Heart left ventricle (tissue), 16 donors: ENCODE measurements around the gene SUSD1. TPM values are rescaled to one million over a fixed set of nuclear protein-coding genes. Genes with fewer than 3 reads are reported as not detected.

Source experiments
- ATAC-seq, 4 donors: fragments of 200-7000 bp; cut with Tn5 transposase; one replicate each; pipeline ENCODE4 v1.9.1; 2020 to 2022; ENCODE audit warnings: moderate library complexity in 4 of 4, mild to moderate bottlenecking in 3 of 4, moderate number of reproducible peaks in 1 of 4
- DNase-seq, 5 donors: peaks; one replicate each; pipeline ENCODE4 v3.0.0-alpha.2; 2020
- H3K27ac ChIP-seq, 12 donors: fragments of 200-600 bp; sonication (generic) in 4 of 12; one replicate each; pipeline versions ENCODE4 v1.5.0 to v1.8.0; 2016 to 2022; ENCODE audit warnings: mild to moderate bottlenecking in 2 of 12
- H3K27me3 ChIP-seq, 9 donors: fragments of 200-600 bp; sonication (generic) in 2 of 9; one replicate each; pipeline versions ENCODE4 v1.5.1 to v1.8.0; 2016 to 2022; ENCODE audit warnings: mild to moderate bottlenecking in 3 of 9
- H3K36me3 ChIP-seq, 9 donors: fragments of 200-600 bp; sonication (generic) in 2 of 9; one replicate each; pipeline versions ENCODE4 v1.5.0 to v1.8.0; 2018 to 2022; ENCODE audit warnings: mild to moderate bottlenecking in 2 of 9
- H3K4me1 ChIP-seq, 12 donors: fragments of 200-600 bp; sonication (generic) in 4 of 12; one replicate each; pipeline versions ENCODE4 v1.5.0 to v1.8.0; 2016 to 2022; ENCODE audit warnings: mild to moderate bottlenecking in 3 of 12
- H3K4me3 ChIP-seq, 12 donors: fragments of 200-600 bp; sonication (generic) in 4 of 12; one replicate each; pipeline versions ENCODE4 v1.5.0 to v1.8.0; 2017 to 2022; ENCODE audit warnings: mild to moderate bottlenecking in 9 of 12, moderate library complexity in 4 of 12
- H3K9me3 ChIP-seq, 12 donors: fragments of 200-600 bp; sonication (generic) in 4 of 12; one replicate each; pipeline versions ENCODE4 v1.5.0 to v1.8.0; 2016 to 2022; ENCODE audit warnings: mild to moderate bottlenecking in 1 of 12
- POLR2A ChIP-seq, 2 donors: fragments of 450-650 bp; IDR thresholded peaks; one replicate each; pipeline ENCODE4 v1.6.1; 2017; ENCODE audit warnings: antibody characterized with exemption in 2 of 2, mild to moderate bottlenecking in 2 of 2, moderate library complexity in 2 of 2
- WGBS, 4 donors: extraction: QIAGEN DNeasy Blood & Tissue Kit in 2 of 4; methylation state at CpG; one replicate each; pipeline versions ENCODE4 v1.1.5 to v1.1.7; 2013 to 2018; 5-methylcytosine and 5-hydroxymethylcytosine counted together
- intact Hi-C, 10 donors: fragments of 100-400 bp; cut with DNase I; formaldehyde crosslinking; loops; one replicate each; pipeline versions ENCODE4 v1.11.1 to v1.14.2; 2022
- polyA plus RNA-seq, 2 donors: library from polyadenylated mRNA; stranded (reverse); fragments of 200-250 nt; gene quantifications; one replicate each; pipeline ENCODE4 v1.2.3, GENCODE V29; 2013
- total RNA-seq, 9 donors: library from RNA; depleted of rRNA in 2 of 9; stranded (reverse); fragments of >200 nt in 2 of 9; fragmentation: NEBNext Ultra II Directional in 3 of 9; extraction: Animal tissue kit (Norgen Biotek cat#: 25700) in 3 of 9; gene quantifications; one replicate each; pipeline versions ENCODE4 v1.1.0 to v1.2.4, GENCODE V29; 2016 to 2023
- TF ChIP-seq, protein P1 (sequence below), 12 donors: fragments of 200-600 bp; sonication (generic) in 4 of 12; IDR thresholded peaks; one replicate each; pipeline versions ENCODE4 v1.5.0 to v1.8.0; 2018 to 2022; ENCODE audit warnings: antibody characterized with exemption in 12 of 12, mild to moderate bottlenecking in 5 of 12
- donor health status: ischemic (EF 13 %, LVEDD 7.1; RV severe dilation, severe dysfunction).
- donor health status: healthy with polysubstance abuse.
- donor health status: DM: no; HTN: yes; CAD: no.
- donor health status: DM: no; HTN: no; CAD: no.
- donor health status: ischemic (EF 25% LVEDD 6.9; RV normal size, moderate dysfunction).
- donor health status: ischemic (EF 25% LVEDD 5.7; RV mildly dilated, moderate dysfunction).
- donor health status: healthy.
- donor health status: DM: yes; HTN: yes; CAD: no.
- donor health status: ischemic (EF 35%, LVEDD 5.7; RV mildly dilated, moderate dysfunction).
- donor health status: nonischemic (EF 11% LVEDD 7.7; RV severe dilation, severe dysfunction).
- donor health status: DM: yes; HTN: yes; CAD: no.
- donor health status: PGD.
- donor health status: ischemic (EF 29% LVEDD 5.4; RV normal size, mild dysfunction).
- donor health status: nonischemic (EF 23%, LVEDD 6.1; RV moderate dilation, normal function).

The SUSD1 gene
- total and polyA plus RNA-seq, 11 donors, result 1.0 to 22.7 (median 6.0) TPM

GRCh38 chr9:112170968-112171367 is 4.1 kb downstream of the SUSD1 start:
- intact Hi-C loops, result loop anchor here in 4 of 10 donors (5.0 to 10.0 kb wide), 4 partner anchors 64 to 164 kb away; partner anchors contain the start of gene PTBP3 (in 2 of the 4)
- no peak for TF ChIP-seq POLR2A (IDR thresholded peaks at IDR 0.05)
- TF ChIP-seq, protein P1, sequence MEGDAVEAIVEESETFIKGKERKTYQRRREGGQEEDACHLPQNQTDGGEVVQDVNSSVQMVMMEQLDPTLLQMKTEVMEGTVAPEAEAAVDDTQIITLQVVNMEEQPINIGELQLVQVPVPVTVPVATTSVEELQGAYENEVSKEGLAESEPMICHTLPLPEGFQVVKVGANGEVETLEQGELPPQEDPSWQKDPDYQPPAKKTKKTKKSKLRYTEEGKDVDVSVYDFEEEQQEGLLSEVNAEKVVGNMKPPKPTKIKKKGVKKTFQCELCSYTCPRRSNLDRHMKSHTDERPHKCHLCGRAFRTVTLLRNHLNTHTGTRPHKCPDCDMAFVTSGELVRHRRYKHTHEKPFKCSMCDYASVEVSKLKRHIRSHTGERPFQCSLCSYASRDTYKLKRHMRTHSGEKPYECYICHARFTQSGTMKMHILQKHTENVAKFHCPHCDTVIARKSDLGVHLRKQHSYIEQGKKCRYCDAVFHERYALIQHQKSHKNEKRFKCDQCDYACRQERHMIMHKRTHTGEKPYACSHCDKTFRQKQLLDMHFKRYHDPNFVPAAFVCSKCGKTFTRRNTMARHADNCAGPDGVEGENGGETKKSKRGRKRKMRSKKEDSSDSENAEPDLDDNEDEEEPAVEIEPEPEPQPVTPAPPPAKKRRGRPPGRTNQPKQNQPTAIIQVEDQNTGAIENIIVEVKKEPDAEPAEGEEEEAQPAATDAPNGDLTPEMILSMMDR (IDR thresholded peaks at IDR 0.05), result no peak
- 82 to 94% (median 91%) methylated on average over 5 of the region's 5 CpGs for WGBS, 4 donors
- ATAC-seq, result no peak
- DNase-seq, result no peak
- peaks cover 0 to 45% (median 9%) of the 10 kb centered on the region in 12 donors for H3K4me1 ChIP-seq
- H3K9me3 ChIP-seq, result no peaks in the 10 kb centered on the region
- no peak overlapping the region for H3K4me3 ChIP-seq
- no peak overlapping the region for H3K27ac ChIP-seq
- H3K27me3 ChIP-seq, result no peaks in the 10 kb centered on the region
- no peaks in the 10 kb centered on the region for H3K36me3 ChIP-seq

- TF ChIP-seq, protein P1 (IDR thresholded peaks at IDR 0.05), result no peak
- no peak for TF ChIP-seq POLR2A (IDR thresholded peaks at IDR 0.05)
- 70 to 85% (median 83%) methylated on average over 4 of the region's 4 CpGs for WGBS, 4 donors
- Histone ChIP-seq H3K4me3 (no peak overlapping the region), H3K4me1 (peaks cover 0 to 37% (median 6%) of the 10 kb centered on the region in 12 donors), H3K9me3 (no peaks in the 10 kb centered on the region), H3K36me3 (no peaks in the 10 kb centered on the region), H3K27me3 (no peaks in the 10 kb centered on the region), H3K27ac (no peak overlapping the region)
- intact Hi-C loops, result loop anchor here in 4 of 10 donors (5.0 to 10.0 kb wide), 4 partner anchors 65 to 165 kb away; partner anchors contain the start of gene PTBP3 (in 2 of the 4)
- ATAC-seq (no peak), DNase-seq (no peak)
Observed at GRCh38 chr9:112170235-112170634, 4.9 kb downstream of the SUSD1 start.

DNA sequence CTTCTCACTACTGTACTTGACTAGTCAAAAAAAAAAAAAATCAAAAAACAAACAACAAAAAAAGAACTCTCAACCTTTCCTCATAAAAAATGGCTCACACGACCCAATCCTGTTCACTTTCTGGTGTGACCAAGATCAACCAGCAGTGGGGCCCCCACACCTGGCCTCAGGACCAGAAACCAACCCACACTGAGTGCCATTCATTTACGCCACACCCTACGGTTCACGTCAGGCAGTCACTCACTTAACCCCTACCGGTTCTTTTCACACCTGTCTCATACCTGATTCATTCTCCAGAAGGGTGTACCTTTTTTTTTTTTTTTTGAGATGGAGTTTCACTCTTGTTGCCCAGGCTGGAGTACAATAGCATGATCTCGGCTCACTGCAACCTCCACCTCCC is 5.7 kb downstream of the SUSD1 start:
- Histone ChIP-seq H3K9me3 (no peaks in the 10 kb centered on the region), H3K4me1 (peaks cover 0 to 35% (median 5%) of the 10 kb centered on the region in 12 donors), H3K4me3 (no peak overlapping the region), H3K36me3 (no peaks in the 10 kb centered on the region), H3K27ac (no peak overlapping the region), H3K27me3 (no peaks in the 10 kb centered on the region)
- intact Hi-C loops, result loop anchor here in 1 of 10 donors (10.0 kb wide), 1 partner anchor 65 kb away; no protein-coding TSS in a partner anchor
- WGBS, 4 donors, result 85 to 92% (median 87%) methylated on average over 6 of the region's 6 CpGs
- DNase-seq, result no peak
- no peak for ATAC-seq
- no peak for TF ChIP-seq POLR2A (IDR thresholded peaks at IDR 0.05)
- TF ChIP-seq, protein P1 (IDR thresholded peaks at IDR 0.05), result no peak

- intact Hi-C loops, result loop anchor here in 1 of 10 donors (10.0 kb wide), 1 partner anchor 63 kb away; no protein-coding TSS in a partner anchor
- H3K9me3 ChIP-seq, result no peaks in the 10 kb centered on the region
- no peak for ATAC-seq
- no peak overlapping the region for H3K4me3 ChIP-seq
- H3K27me3 ChIP-seq, result no peaks in the 10 kb centered on the region
- peaks cover 0 to 24% (median 0%) of the 10 kb centered on the region in 12 donors for H3K4me1 ChIP-seq
- TF ChIP-seq POLR2A (IDR thresholded peaks at IDR 0.05), result no peak
- TF ChIP-seq, protein P1 (IDR thresholded peaks at IDR 0.05), result no peak
- 77 to 91% (median 81%) methylated on average over 3 of the region's 3 CpGs for WGBS, 4 donors
- no peaks in the 10 kb centered on the region for H3K36me3 ChIP-seq
- DNase-seq, result no peak
- no peak overlapping the region for H3K27ac ChIP-seq
Observed at GRCh38 chr9:112168197-112168596, 6.9 kb downstream of the SUSD1 start.
